Measurements from ENCODE around the gene PPP1R12B.

- TF ChIP-seq CTCF (IDR thresholded peaks at IDR 0.05), result no peak
- no peak for TF ChIP-seq POLR2A (IDR thresholded peaks at IDR 0.05)
These were observed 18.6 kb upstream of the PPP1R12B start for GRCh38 chr1:202329891-202330290.

All from body of pancreas (tissue), 4 donors.